Colonic mucosa (tissue), 4 donors: ENCODE measurements around the gene FCRL6. TPM values are rescaled to one million over a fixed set of nuclear protein-coding genes. Genes with fewer than 3 reads are reported as not detected.

Source experiments
- DNase-seq: peaks from one replicate; pipeline ENCODE4 v3.0.0-alpha.2; 2020
- H3K27ac ChIP-seq: fragments of 200-600 bp; one replicate; pipeline ENCODE4 v1.8.0; 2021
- H3K27me3 ChIP-seq: fragments of 200-600 bp; one replicate; pipeline ENCODE4 v1.8.0; 2021
- H3K36me3 ChIP-seq: fragments of 200-600 bp; one replicate; pipeline ENCODE4 v1.8.0; 2021
- H3K4me1 ChIP-seq: fragments of 200-600 bp; one replicate; pipeline ENCODE4 v1.8.0; 2021; ENCODE audit warnings: mild to moderate bottlenecking
- H3K4me3 ChIP-seq: fragments of 200-600 bp; one replicate; pipeline ENCODE4 v1.8.0; 2021
- H3K9ac ChIP-seq, 2 donors: one replicate each; pipeline ENCODE4 v1.7.0; 2013; ENCODE audit warnings: control low read depth in 2 of 2, low read depth in 2 of 2, low read length in 2 of 2
- H3K9me3 ChIP-seq: fragments of 200-600 bp; one replicate; pipeline ENCODE4 v1.8.0; 2021
- intact Hi-C: fragments of 100-400 bp; cut with DNase I; formaldehyde crosslinking; loops from one replicate; pipeline ENCODE4 v1.14.1; 2022
- total RNA-seq, 2 donors: library from RNA; stranded (reverse); fragmentation: NEBNext Ultra II Directional in 1 of 2; extraction: Animal tissue kit (Norgen Biotek cat#: 25700) in 1 of 2; gene quantifications; one replicate each; pipeline ENCODE4 v1.2.1, GENCODE V29; 2021
- TF ChIP-seq, protein P1 (sequence below): fragments of 200-600 bp; IDR thresholded peaks from one replicate; pipeline ENCODE4 v1.8.0; 2022; ENCODE audit warnings: antibody characterized with exemption, mild to moderate bottlenecking
- donor health status: healthy.
- donor health status: DM: no; HTN: no; CAD: no.
- donor health status: DM: no; HTN: no; CAD: no.

Gene FCRL6
- total RNA-seq, 2 donors from 2014 or later: not detected

DNA sequence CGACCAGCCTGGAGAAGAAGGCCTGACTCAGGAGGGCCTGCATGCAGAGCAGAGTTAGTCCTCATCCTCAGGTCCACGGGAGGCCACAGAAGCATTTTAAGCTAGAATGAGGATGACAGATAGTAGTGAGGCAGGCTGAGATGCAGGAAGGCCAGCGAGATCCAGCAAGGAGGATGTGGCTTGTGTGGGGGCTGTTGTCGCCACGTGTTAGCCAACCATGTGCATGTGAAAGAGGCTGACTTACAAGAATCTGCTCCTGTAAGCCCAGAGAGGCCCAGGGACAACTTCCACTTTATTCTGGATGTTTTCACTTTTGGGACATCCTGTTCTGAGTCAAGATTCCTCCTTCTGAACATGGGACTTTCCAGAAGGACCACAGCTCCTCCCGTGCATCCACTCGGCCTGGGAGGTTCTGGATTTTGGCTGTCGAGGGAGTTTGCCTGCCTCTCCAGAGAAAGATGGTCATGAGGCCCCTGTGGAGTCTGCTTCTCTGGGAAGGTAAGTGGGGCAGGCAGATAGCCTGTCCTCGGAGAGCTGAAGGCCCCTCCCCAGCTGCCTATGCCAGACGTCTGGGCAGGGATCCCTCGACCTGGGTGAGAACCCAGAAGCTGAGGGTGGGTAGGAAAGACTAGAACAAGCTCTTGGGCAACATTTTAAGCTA lies 24.4 kb downstream of the FCRL6 start, which contains the start of gene SLAMF8:
Gene SLAMF8 (plus strand): TSS at position 433 of the 661 bp plus-strand sequence. CDS start 26 bp downstream, at position 459.
- Histone ChIP-seq H3K27ac (no peak within 1 kb of the TSS), H3K36me3 (no peaks in the 10 kb centered on the region), H3K4me1 (no peaks in the 10 kb centered on the region), H3K4me3 (no peak within 1 kb of the TSS), H3K9ac (peak within 1 kb of the TSS in 1 of 2 donors; percentile 21), H3K27me3 (no peaks in the 10 kb centered on the region), H3K9me3 (no peaks in the 10 kb centered on the region)
- intact Hi-C loops: no loop called here
- peak; percentile 44 for DNase-seq
- TF ChIP-seq, protein P1, sequence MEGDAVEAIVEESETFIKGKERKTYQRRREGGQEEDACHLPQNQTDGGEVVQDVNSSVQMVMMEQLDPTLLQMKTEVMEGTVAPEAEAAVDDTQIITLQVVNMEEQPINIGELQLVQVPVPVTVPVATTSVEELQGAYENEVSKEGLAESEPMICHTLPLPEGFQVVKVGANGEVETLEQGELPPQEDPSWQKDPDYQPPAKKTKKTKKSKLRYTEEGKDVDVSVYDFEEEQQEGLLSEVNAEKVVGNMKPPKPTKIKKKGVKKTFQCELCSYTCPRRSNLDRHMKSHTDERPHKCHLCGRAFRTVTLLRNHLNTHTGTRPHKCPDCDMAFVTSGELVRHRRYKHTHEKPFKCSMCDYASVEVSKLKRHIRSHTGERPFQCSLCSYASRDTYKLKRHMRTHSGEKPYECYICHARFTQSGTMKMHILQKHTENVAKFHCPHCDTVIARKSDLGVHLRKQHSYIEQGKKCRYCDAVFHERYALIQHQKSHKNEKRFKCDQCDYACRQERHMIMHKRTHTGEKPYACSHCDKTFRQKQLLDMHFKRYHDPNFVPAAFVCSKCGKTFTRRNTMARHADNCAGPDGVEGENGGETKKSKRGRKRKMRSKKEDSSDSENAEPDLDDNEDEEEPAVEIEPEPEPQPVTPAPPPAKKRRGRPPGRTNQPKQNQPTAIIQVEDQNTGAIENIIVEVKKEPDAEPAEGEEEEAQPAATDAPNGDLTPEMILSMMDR: no peak

GRCh38 chr1:159827102-159827490 lies 24.9 kb downstream of the FCRL6 start:
- H3K36me3 ChIP-seq: no peaks in the 10 kb centered on the region
- H3K4me3 ChIP-seq: no peak overlapping the region
- intact Hi-C loops: no loop called here
- TF ChIP-seq, protein P1: no peak
- no peaks in the 10 kb centered on the region for H3K9me3 ChIP-seq
- DNase-seq: no peak
- no peaks in the 10 kb centered on the region for H3K4me1 ChIP-seq
- H3K27me3 ChIP-seq: no peaks in the 10 kb centered on the region
- no peak overlapping the region for H3K27ac ChIP-seq
- H3K9ac ChIP-seq: peak overlapping the region in 1 of 2 donors; percentile 21

GRCh38 chr1:159827549-159827948 lies 25.4 kb downstream of the FCRL6 start:
- no peaks in the 10 kb centered on the region for H3K36me3 ChIP-seq
- no peak overlapping the region for H3K4me3 ChIP-seq
- no peak overlapping the region for H3K9ac ChIP-seq
- no peaks in the 10 kb centered on the region for H3K4me1 ChIP-seq
- intact Hi-C loops: no loop called here
- no peaks in the 10 kb centered on the region for H3K27me3 ChIP-seq
- TF ChIP-seq, protein P1: no peak
- H3K27ac ChIP-seq: no peak overlapping the region
- no peak for DNase-seq
- no peaks in the 10 kb centered on the region for H3K9me3 ChIP-seq

GRCh38 chr1:159828176-159828575 lies 26.0 kb downstream of the FCRL6 start:
- DNase-seq: no peak
- no peak overlapping the region for H3K27ac ChIP-seq

DNA sequence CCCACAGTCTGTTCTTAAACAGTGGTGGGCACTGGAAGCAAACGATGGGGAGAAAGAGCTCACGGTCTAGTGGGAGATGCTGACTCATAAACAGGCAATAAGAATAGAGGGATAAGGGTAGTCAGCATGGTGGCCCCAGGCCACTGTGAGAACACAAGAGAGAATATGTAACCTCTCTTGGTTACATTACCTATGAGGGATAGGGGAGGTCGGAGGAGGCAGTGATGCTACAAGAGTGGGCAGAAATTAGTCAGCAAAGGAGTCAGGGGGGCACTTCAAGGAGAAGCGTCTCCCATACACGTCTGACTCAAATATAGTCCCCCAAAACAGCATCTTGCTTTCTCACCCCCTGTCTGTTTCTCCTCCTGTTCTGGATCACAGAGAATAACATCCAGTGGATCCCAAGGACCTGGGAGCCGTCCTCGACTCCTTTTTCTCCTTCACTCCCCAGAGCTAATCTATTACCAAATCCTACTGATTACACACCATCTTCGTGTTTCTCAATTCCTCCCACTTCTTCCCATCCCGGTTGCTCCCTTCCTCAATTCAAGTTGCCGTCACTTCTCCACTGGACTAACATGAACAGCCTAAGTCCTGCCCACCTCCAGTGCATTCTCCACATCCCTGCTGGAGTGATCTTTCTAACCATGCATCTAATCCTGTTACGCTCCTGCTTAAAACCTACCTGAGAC lies 26.6 kb downstream of the FCRL6 start:
- TF ChIP-seq, protein P1: no peak
- intact Hi-C loops: no loop called here
- no peaks in the 10 kb centered on the region for H3K36me3 ChIP-seq
- no peak overlapping the region for H3K9ac ChIP-seq
- H3K9me3 ChIP-seq: no peaks in the 10 kb centered on the region
- H3K4me1 ChIP-seq: no peaks in the 10 kb centered on the region
- DNase-seq: no peak
- H3K27ac ChIP-seq: no peak overlapping the region
- H3K4me3 ChIP-seq: no peak overlapping the region
- no peaks in the 10 kb centered on the region for H3K27me3 ChIP-seq

More at GRCh38 chr1:159828176-159828575, 26.0 kb downstream of the FCRL6 start:
- TF ChIP-seq, protein P1: no peak
- Histone ChIP-seq H3K4me1 (no peaks in the 10 kb centered on the region), H3K9ac (no peak overlapping the region), H3K9me3 (no peaks in the 10 kb centered on the region), H3K4me3 (no peak overlapping the region), H3K27me3 (no peaks in the 10 kb centered on the region), H3K36me3 (no peaks in the 10 kb centered on the region)
- intact Hi-C loops: no loop called here
